ENCODE measurements around the gene KLHL4. TPM values are rescaled to one million over a fixed set of nuclear protein-coding genes. Genes with fewer than 3 reads are reported as not detected.

Gene KLHL4
- total and polyA plus RNA-seq, 10 of the 15 experiments (the other 5 are each of a cell fraction or from before 2014, with no cell fraction given) = 0.03 TPM; not detected in 8

DNA sequence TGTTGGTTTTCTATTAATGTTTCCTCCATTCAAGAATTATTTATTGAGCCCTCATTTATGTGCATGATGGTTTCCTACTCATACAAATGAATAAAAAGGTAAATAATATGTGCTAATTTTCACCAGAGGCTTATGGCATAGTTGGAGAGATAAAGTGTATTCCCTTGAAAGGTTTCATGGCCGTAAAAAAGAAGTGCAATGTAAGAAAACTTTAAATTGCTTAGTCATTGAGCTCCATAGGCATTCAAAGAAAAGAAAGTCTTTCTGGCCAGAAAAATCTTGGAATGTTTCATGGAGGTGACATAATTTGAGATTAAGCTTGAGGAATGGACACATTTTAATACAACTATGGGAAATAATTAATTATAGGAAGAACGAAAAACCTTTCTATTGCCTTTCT lies 8.7 kb downstream of the KLHL4 start:
- 26% methylated on average over 2 of the region's 2 CpGs for WGBS (ENCODE audit: insufficient coverage, insufficient replicate concordance, low lambda C conversion rate, missing lambda C conversion rate)
- Histone ChIP-seq H3K4me3 (no peak overlapping the region), H2AFZ (ENCODE audit: control insufficient read depth, low read depth, low read length) (no peak overlapping the region), H3K27me3 (replicated peaks in 1 of 2; ENCODE audit: control insufficient read depth in 2 of 2, insufficient read depth in 2 of 2, low read length in 1 of 2) (no peaks in the 10 kb centered on the region), H3K36me3 (ENCODE audit: control insufficient read depth in 2 of 2, insufficient read depth in 2 of 2, low read length in 1 of 2) (no peaks in the 10 kb centered on the region), H3K79me2 (ENCODE audit: control insufficient read depth, insufficient read depth, low read length) (no peaks in the 10 kb centered on the region), H3K4me2 (ENCODE audit: control insufficient read depth, insufficient read depth) (no peak overlapping the region), H3K9ac (ENCODE audit: control insufficient read depth, insufficient read depth, low read length) (no peak overlapping the region), H3K4me1 (ENCODE audit: control insufficient read depth, insufficient read depth, low read length) (no peaks in the 10 kb centered on the region), H4K20me1 (ENCODE audit: control insufficient read depth, insufficient read depth) (no peaks in the 10 kb centered on the region), H3K27ac (ENCODE audit: control insufficient read depth, insufficient read depth) (no peak overlapping the region), H3K9me3 (replicated peaks; ENCODE audit: control insufficient read depth, insufficient read depth, low read length) (no peaks in the 10 kb centered on the region)
- ChIA-PET CTCF (no interaction called here), POLR2A (no interaction called here), RAD21 (ENCODE audit: unreplicated experiment) (no interaction called here), SMC1A (ENCODE audit: uncharacterized antibody, unreplicated experiment) (no interaction called here)
- no peak for DNase-seq (ENCODE audit: low read depth, low spot score)
- intact Hi-C loops (cut with micrococcal nuclease; ENCODE audit: unreplicated experiment) = no loop called here
- in situ Hi-C loops (cut with MboI) = no loop called here
- no peak for FAIRE-seq
- TF ChIP-seq BACH1 (IDR thresholded peaks at IDR 0.05; ENCODE audit: borderline replicate concordance) = no peak
- TF ChIP-seq, protein P1, sequence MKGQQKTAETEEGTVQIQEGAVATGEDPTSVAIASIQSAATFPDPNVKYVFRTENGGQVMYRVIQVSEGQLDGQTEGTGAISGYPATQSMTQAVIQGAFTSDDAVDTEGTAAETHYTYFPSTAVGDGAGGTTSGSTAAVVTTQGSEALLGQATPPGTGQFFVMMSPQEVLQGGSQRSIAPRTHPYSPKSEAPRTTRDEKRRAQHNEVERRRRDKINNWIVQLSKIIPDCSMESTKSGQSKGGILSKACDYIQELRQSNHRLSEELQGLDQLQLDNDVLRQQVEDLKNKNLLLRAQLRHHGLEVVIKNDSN (IDR thresholded peaks at IDR 0.05; ENCODE audit: borderline replicate concordance, extremely low read length, insufficient read depth, low read depth, low read length) = no peak
- TF ChIP-seq, protein P2, sequence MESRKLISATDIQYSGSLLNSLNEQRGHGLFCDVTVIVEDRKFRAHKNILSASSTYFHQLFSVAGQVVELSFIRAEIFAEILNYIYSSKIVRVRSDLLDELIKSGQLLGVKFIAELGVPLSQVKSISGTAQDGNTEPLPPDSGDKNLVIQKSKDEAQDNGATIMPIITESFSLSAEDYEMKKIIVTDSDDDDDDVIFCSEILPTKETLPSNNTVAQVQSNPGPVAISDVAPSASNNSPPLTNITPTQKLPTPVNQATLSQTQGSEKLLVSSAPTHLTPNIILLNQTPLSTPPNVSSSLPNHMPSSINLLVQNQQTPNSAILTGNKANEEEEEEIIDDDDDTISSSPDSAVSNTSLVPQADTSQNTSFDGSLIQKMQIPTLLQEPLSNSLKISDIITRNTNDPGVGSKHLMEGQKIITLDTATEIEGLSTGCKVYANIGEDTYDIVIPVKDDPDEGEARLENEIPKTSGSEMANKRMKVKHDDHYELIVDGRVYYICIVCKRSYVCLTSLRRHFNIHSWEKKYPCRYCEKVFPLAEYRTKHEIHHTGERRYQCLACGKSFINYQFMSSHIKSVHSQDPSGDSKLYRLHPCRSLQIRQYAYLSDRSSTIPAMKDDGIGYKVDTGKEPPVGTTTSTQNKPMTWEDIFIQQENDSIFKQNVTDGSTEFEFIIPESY (IDR thresholded peaks at IDR 0.05) = no peak
- TF ChIP-seq NFIC (IDR thresholded peaks at IDR 0.05; ENCODE audit: low read depth, low read length) = no peak
- TF ChIP-seq, protein P3, sequence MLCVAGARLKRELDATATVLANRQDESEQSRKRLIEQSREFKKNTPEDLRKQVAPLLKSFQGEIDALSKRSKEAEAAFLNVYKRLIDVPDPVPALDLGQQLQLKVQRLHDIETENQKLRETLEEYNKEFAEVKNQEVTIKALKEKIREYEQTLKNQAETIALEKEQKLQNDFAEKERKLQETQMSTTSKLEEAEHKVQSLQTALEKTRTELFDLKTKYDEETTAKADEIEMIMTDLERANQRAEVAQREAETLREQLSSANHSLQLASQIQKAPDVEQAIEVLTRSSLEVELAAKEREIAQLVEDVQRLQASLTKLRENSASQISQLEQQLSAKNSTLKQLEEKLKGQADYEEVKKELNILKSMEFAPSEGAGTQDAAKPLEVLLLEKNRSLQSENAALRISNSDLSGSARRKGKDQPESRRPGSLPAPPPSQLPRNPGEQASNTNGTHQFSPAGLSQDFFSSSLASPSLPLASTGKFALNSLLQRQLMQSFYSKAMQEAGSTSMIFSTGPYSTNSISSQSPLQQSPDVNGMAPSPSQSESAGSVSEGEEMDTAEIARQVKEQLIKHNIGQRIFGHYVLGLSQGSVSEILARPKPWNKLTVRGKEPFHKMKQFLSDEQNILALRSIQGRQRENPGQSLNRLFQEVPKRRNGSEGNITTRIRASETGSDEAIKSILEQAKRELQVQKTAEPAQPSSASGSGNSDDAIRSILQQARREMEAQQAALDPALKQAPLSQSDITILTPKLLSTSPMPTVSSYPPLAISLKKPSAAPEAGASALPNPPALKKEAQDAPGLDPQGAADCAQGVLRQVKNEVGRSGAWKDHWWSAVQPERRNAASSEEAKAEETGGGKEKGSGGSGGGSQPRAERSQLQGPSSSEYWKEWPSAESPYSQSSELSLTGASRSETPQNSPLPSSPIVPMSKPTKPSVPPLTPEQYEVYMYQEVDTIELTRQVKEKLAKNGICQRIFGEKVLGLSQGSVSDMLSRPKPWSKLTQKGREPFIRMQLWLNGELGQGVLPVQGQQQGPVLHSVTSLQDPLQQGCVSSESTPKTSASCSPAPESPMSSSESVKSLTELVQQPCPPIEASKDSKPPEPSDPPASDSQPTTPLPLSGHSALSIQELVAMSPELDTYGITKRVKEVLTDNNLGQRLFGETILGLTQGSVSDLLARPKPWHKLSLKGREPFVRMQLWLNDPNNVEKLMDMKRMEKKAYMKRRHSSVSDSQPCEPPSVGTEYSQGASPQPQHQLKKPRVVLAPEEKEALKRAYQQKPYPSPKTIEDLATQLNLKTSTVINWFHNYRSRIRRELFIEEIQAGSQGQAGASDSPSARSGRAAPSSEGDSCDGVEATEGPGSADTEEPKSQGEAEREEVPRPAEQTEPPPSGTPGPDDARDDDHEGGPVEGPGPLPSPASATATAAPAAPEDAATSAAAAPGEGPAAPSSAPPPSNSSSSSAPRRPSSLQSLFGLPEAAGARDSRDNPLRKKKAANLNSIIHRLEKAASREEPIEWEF (IDR thresholded peaks at IDR 0.05; ENCODE audit: insufficient replicate concordance, low read depth, low read length) = no peak
- no peak for TF ChIP-seq IKZF1 (conservative IDR thresholded peaks at IDR 0.05)
- no peak for TF ChIP-seq MYC (IDR thresholded peaks at IDR 0.05; ENCODE audit: insufficient read depth, insufficient read length, insufficient replicate concordance, low read length, severe bottlenecking)
- TF ChIP-seq KAT2A (conservative IDR thresholded peaks at IDR 0.05; ENCODE audit: control insufficient read depth, low read depth, low read length) = no peak
- no peak for TF ChIP-seq RFX5 (IDR thresholded peaks at IDR 0.05; ENCODE audit: low read depth, low read length)
- no peak for TF ChIP-seq SUPT20H (IDR thresholded peaks at IDR 0.05; ENCODE audit: borderline replicate concordance, control insufficient read depth, low read depth, low read length)
- TF ChIP-seq ZBED1 (IDR thresholded peaks at IDR 0.05; ENCODE audit: borderline replicate concordance) = no peak
- no peak for TF ChIP-seq RAD21 (IDR thresholded peaks at IDR 0.05; ENCODE audit: insufficient read depth, low read depth, low read length)
- BruUV-seq (replicated peaks) = no TSS peak
- ATAC-seq = no peak
